Motor neuron (in vitro differentiated cells): ENCODE results near the gene CASP14. TPM values are rescaled to one million over a fixed set of nuclear protein-coding genes. Genes with fewer than 3 reads are reported as not detected.
"Not testable (repeated sequence)": the region's sequence is repeated elsewhere in the genome, so short reads cannot be mapped to it uniquely, and the experiment has no call there.

Experiments
- ATAC-seq, 8 experiments: fragments of 200-7000 bp; cut with Tn5 transposase; replicated peaks in 6 of 8; 2 replicates each; pipeline ENCODE4 v1.8.0; 2021; ENCODE audit warnings: mild to moderate bottlenecking in 8 of 8, moderate library complexity in 8 of 8
- H3K27ac ChIP-seq, 2 donors: fragments of 250-450 bp; sonication (Bioruptor Pico); 2 replicates each; pipeline ENCODE4 v1.9.0; 2021; ENCODE audit warnings: antibody characterized with exemption in 2 of 2, mild to moderate bottlenecking in 2 of 2, moderate library complexity in 1 of 2
- H3K4me1 ChIP-seq, 2 donors: fragments of 250-450 bp; sonication (Bioruptor Pico); replicated peaks in 1 of 2; 2 replicates each; pipeline ENCODE4 v1.6.1; 2021; ENCODE audit warnings: antibody characterized with exemption in 2 of 2, mild to moderate bottlenecking in 2 of 2, moderate library complexity in 1 of 2
- H3K4me3 ChIP-seq, 5 donors: fragments of 250-450 bp; sonication (Bioruptor Pico); 2 replicates each; pipeline ENCODE4 v1.9.0; 2021; ENCODE audit warnings: antibody characterized with exemption in 5 of 5, mild to moderate bottlenecking in 5 of 5, moderate library complexity in 4 of 5
- WGBS, 10 experiments: fragments of 450-650 bp; shearing (Covaris generic); methylation state at CpG; one replicate each; pipeline ENCODE4 v1.0.0; 2022; 5-methylcytosine and 5-hydroxymethylcytosine counted together
- in situ Hi-C, 9 experiments: fragments of 400-800 bp; cut with MboI; loops; one replicate each; pipeline ENCODE4 v1.15.0; 2021; ENCODE audit warnings: low sequenced_read_pairs in 9 of 9, low pct_unique_long_range_greater_than_20kb in 2 of 9; ENCODE audit not compliant: unreplicated experiment in 9 of 9
- total RNA-seq, 8 experiments: library from RNA; unstranded; fragments of 300-600 nt; gene quantifications; 2 replicates each; pipeline versions ENCODE4 v1.2.3 to v1.2.4, GENCODE V29; 2022

The CASP14 gene
- total RNA-seq, 8 experiments from 2014 or later: 0.05 to 0.62 (median 0.24) TPM; not detected in 2

DNA sequence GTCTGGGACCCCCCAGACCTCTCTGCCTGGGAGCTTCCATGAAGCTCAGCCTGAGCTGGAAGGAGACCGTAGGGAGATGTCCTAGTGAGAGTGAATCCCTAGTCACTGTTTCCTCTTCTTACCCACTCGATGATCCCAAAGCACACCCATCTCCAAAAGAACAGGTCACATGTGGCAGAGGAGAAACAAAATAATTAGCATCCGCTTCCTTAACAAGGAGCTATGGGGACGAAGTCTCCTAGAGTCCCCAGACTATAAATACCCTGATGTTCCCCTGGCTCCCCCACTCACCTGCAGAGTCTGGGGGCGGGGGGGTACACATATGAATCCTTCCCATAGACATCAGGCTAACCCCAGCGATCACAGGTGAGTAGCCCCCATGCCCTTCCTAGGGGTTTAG is 32.6 kb downstream of the CASP14 start, which contains the start of gene OR1I1:
Gene OR1I1 (plus strand): TSS at position 301 of the 400 bp plus-strand sequence. CDS start 4,855 bp downstream, outside the sequence.
- no peak within 1 kb of the TSS for H3K27ac ChIP-seq
- 38 to 60% (median 53%) methylated on average over 1 to 5 of the region's 6 CpGs; no CpG with 5 or more reads in 6 of the 10 experiments for WGBS, 10 experiments
- H3K4me3 ChIP-seq: no peak within 1 kb of the TSS
- H3K4me1 ChIP-seq: no peaks in the 10 kb centered on the region
- no peak for ATAC-seq
- in situ Hi-C loops: loop anchor here in 3 of 9 experiments (10.0 to 25.0 kb wide), 2 partner anchors 473 to 480 kb away; no protein-coding TSS in a partner anchor

DNA sequence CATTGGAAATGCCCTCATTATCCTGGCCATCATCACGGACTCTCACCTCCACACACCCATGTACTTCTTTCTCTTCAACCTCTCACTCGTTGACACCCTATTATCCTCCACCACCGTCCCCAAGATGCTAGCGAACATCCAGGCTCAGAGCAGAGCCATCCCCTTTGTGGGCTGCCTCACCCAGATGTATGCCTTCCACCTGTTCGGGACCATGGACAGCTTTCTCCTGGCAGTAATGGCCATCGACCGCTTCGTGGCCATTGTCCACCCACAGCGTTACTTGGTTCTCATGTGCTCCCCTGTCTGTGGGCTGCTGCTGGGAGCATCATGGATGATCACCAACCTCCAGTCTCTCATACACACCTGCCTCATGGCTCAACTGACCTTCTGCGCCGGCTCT is 37.9 kb downstream of the CASP14 start:
- in situ Hi-C loops: loop anchor here in 3 of 9 experiments (10.0 to 25.0 kb wide), 2 partner anchors 468 to 475 kb away; no protein-coding TSS in a partner anchor
- ATAC-seq: no peak
- WGBS, 10 experiments: 7 to 60% (median 40%) methylated on average over 2 to 5 of the region's 11 CpGs; no CpG with 5 or more reads in 4 of the 10 experiments
- Histone ChIP-seq H3K4me1 (no peaks in the 10 kb centered on the region), H3K4me3 (no peak overlapping the region), H3K27ac (no peak overlapping the region)

DNA sequence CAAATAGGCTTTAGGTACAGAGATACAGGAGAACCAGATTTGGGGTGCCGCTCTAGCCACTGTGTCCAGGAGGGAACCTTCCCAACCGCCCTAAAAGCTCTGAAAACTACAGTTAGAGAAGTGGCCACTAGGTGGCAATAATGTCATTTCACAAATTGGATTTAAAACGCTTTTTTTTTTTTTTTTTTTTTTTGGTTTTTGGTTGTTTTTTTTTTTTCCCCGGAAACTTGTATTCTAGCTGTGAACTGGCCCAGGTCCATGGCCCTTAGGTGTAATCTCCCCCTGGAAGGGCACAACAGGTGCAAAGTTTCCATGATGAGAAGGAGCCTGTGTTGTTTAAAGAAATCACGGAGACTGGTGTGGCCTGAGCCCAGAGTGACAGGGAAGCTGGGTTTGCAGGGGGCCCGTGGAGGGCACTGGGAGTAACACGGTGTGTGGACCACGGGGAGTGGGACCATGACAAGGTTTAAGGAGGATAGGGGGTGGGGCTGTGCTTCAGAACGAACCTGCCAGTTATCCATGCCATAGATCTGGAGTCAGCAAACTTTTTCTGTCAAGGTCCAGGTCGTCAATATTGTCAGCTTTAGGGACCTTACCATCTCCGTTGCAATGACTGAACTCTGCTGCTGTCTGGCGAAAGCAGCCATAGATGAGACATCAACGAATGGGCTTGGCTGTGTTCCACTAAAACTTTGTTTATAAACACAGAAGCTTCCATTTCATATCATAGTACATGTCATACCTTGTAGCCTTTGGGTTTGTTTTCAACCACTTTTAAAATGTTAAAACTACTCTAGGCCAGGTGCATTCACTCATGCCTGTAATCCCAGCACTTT is 42.9 kb downstream of the CASP14 start:
- H3K27ac ChIP-seq: no peak overlapping the region
- peak in 6 of 8 experiments; percentile 19 to 63 (median 48) for ATAC-seq
- no peak overlapping the region for H3K4me3 ChIP-seq
- in situ Hi-C loops: loop anchor here in 4 of 9 experiments (10.0 to 25.0 kb wide), 2 partner anchors 463 to 470 kb away; no protein-coding TSS in a partner anchor
- H3K4me1 ChIP-seq: no peaks in the 10 kb centered on the region
- 0 to 61% (median 14%) methylated on average over 1 to 8 of the region's 13 CpGs; no CpG with 5 or more reads in 1 of the 10 experiments for WGBS, 10 experiments

DNA sequence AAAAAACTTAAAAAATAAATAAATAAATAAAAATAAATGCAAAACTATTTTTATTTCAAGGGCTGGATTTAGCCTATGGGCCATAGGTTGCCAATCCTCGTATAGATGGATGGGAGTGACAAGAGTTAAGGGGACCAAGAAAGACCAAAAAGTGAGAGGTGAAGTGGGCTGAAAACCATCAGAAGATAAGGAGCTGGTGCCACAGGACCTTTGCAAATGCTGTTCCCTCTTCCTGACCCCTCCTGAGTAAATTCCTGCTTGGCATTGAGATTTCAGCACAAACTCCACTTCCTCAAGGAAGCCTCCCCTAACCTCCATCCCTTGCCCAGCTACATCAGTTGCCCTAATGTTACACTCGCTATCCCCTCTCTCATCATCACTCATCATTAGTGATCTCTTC is 43.7 kb downstream of the CASP14 start:
- no peak overlapping the region for H3K4me3 ChIP-seq
- WGBS, 10 experiments: 20 to 100% (median 61%) methylated on average over 1 to 2 of the region's 2 CpGs; no CpG with 5 or more reads in 3 of the 10 experiments
- no peaks in the 10 kb centered on the region for H3K4me1 ChIP-seq
- no peak overlapping the region for H3K27ac ChIP-seq
- ATAC-seq: no peak
- in situ Hi-C loops: loop anchor here in 4 of 9 experiments (10.0 to 25.0 kb wide), 2 partner anchors 462 to 469 kb away; no protein-coding TSS in a partner anchor

DNA sequence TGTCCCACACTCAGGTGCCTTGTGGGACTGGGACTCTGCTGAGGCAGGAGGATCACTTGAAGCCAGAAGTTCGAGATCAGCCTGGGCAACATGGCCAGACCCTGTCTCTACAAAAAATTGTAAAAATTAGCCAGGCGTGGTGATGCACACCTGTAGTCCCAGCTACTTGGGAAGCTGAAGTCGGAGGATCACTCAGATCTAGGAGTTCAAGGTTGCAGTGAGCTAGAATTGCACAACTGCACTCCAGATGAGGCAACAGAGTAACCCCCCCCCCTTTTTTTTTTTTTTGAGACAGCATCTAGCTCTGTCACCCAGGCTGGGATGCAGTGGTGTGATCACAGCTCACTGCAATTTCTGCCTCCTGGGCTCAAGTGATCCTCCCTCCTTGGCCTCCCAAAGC is 46.9 kb downstream of the CASP14 start:
- ATAC-seq: no peak
- Histone ChIP-seq H3K27ac (no peak overlapping the region), H3K4me1 (no peaks in the 10 kb centered on the region), H3K4me3 (no peak overlapping the region)
- in situ Hi-C loops: loop anchor here in 4 of 9 experiments (10.0 to 25.0 kb wide), 2 partner anchors 459 to 466 kb away; no protein-coding TSS in a partner anchor
- WGBS, 10 experiments: 0 to 88% (median 27%) methylated on average over 1 to 2 of the region's 3 CpGs; no CpG with 5 or more reads in 5 of the 10 experiments

DNA sequence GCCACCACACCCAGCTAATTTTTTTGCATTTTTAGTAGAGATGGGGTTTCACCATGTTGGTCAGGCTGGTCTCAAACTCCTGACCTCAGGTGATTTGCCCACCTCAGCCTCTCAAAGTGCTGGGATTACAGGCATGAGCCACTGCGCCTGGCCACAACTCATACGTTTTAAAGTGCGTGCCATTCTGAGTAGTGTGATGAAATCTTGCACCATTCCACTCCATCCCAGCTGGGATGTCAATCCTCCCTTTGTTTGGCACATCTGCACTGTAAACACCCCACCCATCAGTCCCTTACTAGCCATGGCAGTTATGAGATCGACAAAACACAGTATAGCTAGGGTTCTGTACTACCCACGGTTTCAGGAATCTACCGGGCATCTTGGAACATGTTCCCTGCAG is 48.7 kb downstream of the CASP14 start:
- H3K27ac ChIP-seq, ATAC-seq, H3K4me3 ChIP-seq, H3K4me1 ChIP-seq: not testable (repeated sequence)
- in situ Hi-C loops: loop anchor here in 4 of 9 experiments (10.0 to 25.0 kb wide), 2 partner anchors 457 to 464 kb away; no protein-coding TSS in a partner anchor
- WGBS, 10 experiments: 81 to 100% (median 90%) methylated on average over 2 to 4 of the region's 6 CpGs; no CpG with 5 or more reads in 6 of the 10 experiments

DNA sequence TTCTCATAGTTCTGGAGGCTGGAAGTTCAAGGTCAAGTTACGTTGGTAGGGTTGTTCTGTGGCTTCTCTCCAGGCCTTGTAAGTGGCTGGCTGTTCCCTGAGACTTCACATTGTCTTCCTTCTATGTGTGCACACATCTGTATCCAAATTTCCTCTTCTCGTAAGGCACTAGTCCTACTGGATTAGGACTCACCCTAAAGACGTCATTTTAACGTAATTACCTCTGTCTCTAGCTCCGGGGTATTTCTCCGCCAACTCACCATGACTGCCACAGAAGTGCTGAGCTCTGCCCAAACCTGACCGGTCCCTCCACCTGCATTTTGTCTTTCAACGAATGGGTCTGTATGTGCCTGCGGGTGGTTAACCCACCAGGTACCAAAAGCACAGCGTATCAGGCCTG is 49.2 kb downstream of the CASP14 start:
- H3K4me3 ChIP-seq: no peak overlapping the region
- H3K27ac ChIP-seq: no peak overlapping the region
- WGBS, 10 experiments: 37 to 68% (median 61%) methylated on average over 1 to 8 of the region's 10 CpGs; no CpG with 5 or more reads in 6 of the 10 experiments
- no peaks in the 10 kb centered on the region for H3K4me1 ChIP-seq
- in situ Hi-C loops: loop anchor here in 4 of 9 experiments (10.0 to 25.0 kb wide), 2 partner anchors 456 to 464 kb away; no protein-coding TSS in a partner anchor
- no peak for ATAC-seq

DNA sequence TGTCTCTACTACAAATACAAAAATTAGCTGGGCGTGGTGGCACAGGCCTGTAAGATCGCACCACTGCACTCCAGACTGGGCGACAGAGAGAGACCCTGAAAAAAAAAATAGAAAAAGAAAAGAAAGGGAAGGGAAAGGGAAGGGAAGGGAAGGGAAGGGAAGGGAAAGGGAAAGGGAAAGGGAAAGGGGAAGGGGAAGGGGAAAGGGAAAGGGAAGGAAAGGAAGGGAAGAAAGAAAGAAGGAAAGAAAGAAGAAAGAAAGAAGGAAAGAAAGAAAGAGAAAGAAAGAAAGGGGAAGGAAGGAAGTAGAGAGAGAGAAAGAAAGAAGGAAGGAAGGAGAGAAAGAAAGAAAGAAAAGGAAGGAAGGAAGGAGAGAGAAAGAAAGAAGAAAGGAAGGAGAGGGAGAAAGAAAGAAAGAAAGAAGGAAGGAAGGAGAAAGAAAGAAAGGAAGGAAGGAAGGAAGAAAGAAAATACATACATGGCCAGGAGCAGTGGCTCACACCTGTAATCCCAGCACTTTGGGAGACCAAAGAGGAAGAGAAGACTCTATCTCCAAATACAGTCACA is 49.8 kb downstream of the CASP14 start:
- Histone ChIP-seq H3K4me1 (no peaks in the 10 kb centered on the region), H3K4me3 (no peak overlapping the region), H3K27ac (no peak overlapping the region)
- 20 to 100% (median 66%) methylated on average over 1 to 3 of the region's 3 CpGs; no CpG with 5 or more reads in 7 of the 10 experiments for WGBS, 10 experiments
- in situ Hi-C loops: loop anchor here in 4 of 9 experiments (10.0 to 25.0 kb wide), 2 partner anchors 456 to 463 kb away; no protein-coding TSS in a partner anchor
- ATAC-seq: no peak

DNA sequence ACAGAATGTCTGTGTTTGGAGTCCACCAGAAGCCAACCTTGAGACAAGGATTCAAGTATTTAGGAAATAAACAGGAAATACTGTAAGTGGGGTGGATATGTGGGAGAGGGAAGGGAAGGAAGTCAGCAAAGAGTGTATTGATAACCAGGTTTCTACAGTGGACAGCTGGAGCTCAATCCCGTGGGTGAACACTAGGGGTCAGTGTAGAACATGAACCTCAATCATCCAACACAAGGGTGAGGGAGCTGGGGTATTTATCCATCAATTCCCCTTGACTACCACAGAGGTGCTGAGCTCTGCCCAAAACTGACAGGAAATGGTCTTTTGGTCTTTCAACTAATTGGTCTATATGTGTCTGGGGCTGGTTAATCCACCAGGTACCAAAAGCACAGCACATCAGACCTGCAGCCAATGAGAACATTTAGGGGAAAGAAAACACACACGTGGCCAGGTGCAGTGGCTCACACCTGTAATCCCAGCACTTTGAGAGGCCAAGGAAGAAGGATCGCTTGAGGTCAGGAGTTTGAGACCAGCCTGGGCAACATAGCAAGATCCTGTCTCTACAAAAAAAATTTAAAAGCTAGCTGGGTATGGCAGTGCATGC is 52.3 kb downstream of the CASP14 start:
- Histone ChIP-seq H3K4me3 (no peak overlapping the region), H3K4me1 (no peaks in the 10 kb centered on the region), H3K27ac (no peak overlapping the region)
- 10 to 100% (median 78%) methylated on average over 1 to 2 of the region's 3 CpGs; no CpG with 5 or more reads in 6 of the 10 experiments for WGBS, 10 experiments
- in situ Hi-C loops: no loop called here
- ATAC-seq: peak in 3 of 8 experiments; percentile 66 to 83 (median 74)

DNA sequence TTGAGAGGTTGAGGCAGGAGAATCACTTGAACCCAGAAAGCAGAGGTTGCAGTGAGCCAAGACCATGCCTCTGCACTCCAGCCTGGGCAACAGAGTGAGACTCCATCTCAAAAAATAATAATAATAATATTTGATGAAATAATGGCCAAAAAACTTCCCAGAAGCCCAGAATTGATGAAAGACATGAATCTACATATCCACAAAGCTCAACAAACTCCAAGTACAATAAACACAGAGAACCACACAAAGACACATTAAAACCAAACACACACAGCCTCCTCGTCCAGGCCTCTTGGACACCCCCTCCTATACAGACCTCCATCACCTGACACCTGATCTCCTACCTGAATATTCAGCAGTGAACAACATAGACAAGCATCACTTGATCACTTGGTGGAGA is 54.7 kb downstream of the CASP14 start:
- Histone ChIP-seq H3K4me1 (peaks cover 0 to 5% of the 10 kb centered on the region in 2 donors), H3K27ac (no peak overlapping the region), H3K4me3 (no peak overlapping the region)
- no peak for ATAC-seq
- in situ Hi-C loops: no loop called here
- WGBS, 10 experiments: 14 to 60% (median 33%) methylated on average over 1 of the region's 1 CpG; no CpG with 5 or more reads in 5 of the 10 experiments

DNA sequence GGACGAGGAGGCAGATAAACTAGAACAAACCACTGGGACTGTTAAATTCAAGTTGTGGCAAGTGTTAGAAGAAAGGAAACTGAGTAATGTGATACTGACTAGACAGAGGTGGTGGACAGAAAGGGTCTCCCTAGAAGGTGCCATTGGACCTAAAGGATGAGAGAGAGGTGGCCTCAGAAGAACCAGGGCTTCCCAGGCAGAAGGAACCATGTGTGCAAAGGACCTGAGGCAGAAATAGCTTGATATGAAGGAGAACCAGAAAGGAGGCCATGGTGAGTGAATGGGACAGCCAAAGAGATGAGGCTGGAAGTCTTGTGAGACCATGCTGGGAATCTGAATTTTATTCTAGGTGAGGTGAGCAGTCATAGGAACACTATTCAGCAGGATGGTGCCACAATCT is 55.1 kb downstream of the CASP14 start:
- 33 to 80% (median 50%) methylated on average over 1 of the region's 1 CpG; no CpG with 5 or more reads in 6 of the 10 experiments for WGBS, 10 experiments
- in situ Hi-C loops: no loop called here
- Histone ChIP-seq H3K4me1 (peaks cover 0 to 5% of the 10 kb centered on the region in 2 donors), H3K4me3 (no peak overlapping the region), H3K27ac (no peak overlapping the region)
- ATAC-seq: no peak

DNA sequence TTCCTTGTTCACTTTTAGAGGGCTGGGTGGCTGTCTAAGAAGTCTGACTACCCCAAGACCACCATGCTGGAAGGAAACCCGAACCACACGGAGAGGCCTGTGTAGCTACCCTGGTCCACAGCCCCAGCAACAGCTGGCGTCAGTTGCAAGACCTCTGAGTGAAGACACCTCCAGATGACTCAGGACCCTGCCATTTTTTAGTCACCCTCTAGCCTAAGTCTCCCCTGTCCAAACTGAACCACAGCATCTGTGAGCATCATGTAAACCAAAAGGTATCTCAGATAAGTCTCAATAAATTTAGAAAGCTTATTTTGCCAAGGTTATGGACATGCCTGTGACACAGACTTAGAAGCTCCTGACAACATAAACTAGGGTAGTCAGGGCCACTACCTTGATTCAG is 55.8 kb downstream of the CASP14 start:
- Histone ChIP-seq H3K4me1 (peaks cover 0 to 5% of the 10 kb centered on the region in 2 donors), H3K4me3 (no peak overlapping the region), H3K27ac (no peak overlapping the region)
- WGBS, 10 experiments: 93 to 100% methylated on average over 2 of the region's 3 CpGs; no CpG with 5 or more reads in 8 of the 10 experiments
- ATAC-seq: no peak
- in situ Hi-C loops: no loop called here
